ENCODE results near the gene PXK. TPM values are rescaled to one million over a fixed set of nuclear protein-coding genes. Genes with fewer than 3 reads are reported as not detected.

Gene PXK
- total RNA-seq, 1 donor = 57.9 TPM

GRCh38 chr3:58398669-58399333, 66.1 kb downstream of the PXK start:
- no peak overlapping the region for H3K4me3 ChIP-seq (ENCODE audit: low read depth, low read length)
- TF ChIP-seq CTCF (IDR thresholded peaks at IDR 0.05; ENCODE audit: insufficient read depth, low read depth, low read length) = no peak
- peak; percentile 44 for DNase-seq (ENCODE audit: low read depth)

GRCh38 chr3:58403513-58404109, 70.9 kb downstream of the PXK start:
- H3K4me3 ChIP-seq (ENCODE audit: low read depth, low read length) = no peak overlapping the region
- TF ChIP-seq CTCF (IDR thresholded peaks at IDR 0.05; ENCODE audit: insufficient read depth, low read depth, low read length) = no peak
- DNase-seq (ENCODE audit: low read depth) = no peak

GRCh38 chr3:58404396-58404795, 71.7 kb downstream of the PXK start:
- peak; percentile 65 for DNase-seq (ENCODE audit: low read depth)
- H3K4me3 ChIP-seq (ENCODE audit: low read depth, low read length) = no peak overlapping the region
- no peak for TF ChIP-seq CTCF (IDR thresholded peaks at IDR 0.05; ENCODE audit: insufficient read depth, low read depth, low read length)

- H3K4me3 ChIP-seq (ENCODE audit: low read depth, low read length) = no peak overlapping the region
- TF ChIP-seq CTCF (IDR thresholded peaks at IDR 0.05; ENCODE audit: insufficient read depth, low read depth, low read length) = no peak
- DNase-seq (ENCODE audit: low read depth) = no peak
Observed at GRCh38 chr3:58408906-58409305, 76.2 kb downstream of the PXK start.

GRCh38 chr3:58409663-58410062, 77.0 kb downstream of the PXK start:
- TF ChIP-seq CTCF (IDR thresholded peaks at IDR 0.05; ENCODE audit: insufficient read depth, low read depth, low read length) = no peak
- H3K4me3 ChIP-seq (ENCODE audit: low read depth, low read length) = no peak overlapping the region
- DNase-seq (ENCODE audit: low read depth) = no peak

- H3K4me3 ChIP-seq (ENCODE audit: low read depth, low read length) = no peak overlapping the region
- no peak for DNase-seq (ENCODE audit: low read depth)
- TF ChIP-seq CTCF (IDR thresholded peaks at IDR 0.05; ENCODE audit: insufficient read depth, low read depth, low read length) = no peak
Observed at GRCh38 chr3:58411036-58411435, 78.3 kb downstream of the PXK start.

All from fibroblast of villous mesenchyme (primary cell).